Immature natural killer cell (primary cell): Measurements from ENCODE around the gene GRB10. TPM values are rescaled to one million over a fixed set of nuclear protein-coding genes. Genes with fewer than 3 reads are reported as not detected.
"Not testable (repeated sequence)": the region's sequence is repeated elsewhere in the genome, so short reads cannot be mapped to it uniquely, and the experiment has no call there.

Experiments used
- DNase-seq, 3 donors: peaks; one replicate each; pipeline ENCODE4 v3.0.0; 2022; ENCODE audit warnings: mixed read lengths in 1 of 3
- H3K27ac Mint-ChIP-seq, 6 donors: one replicate each; pipeline ENCODE4 v1.8.0; 2020; ENCODE audit warnings: mixed read lengths in 6 of 6, mild to moderate bottlenecking in 5 of 6, inconsistent platforms in 4 of 6, moderate library complexity in 3 of 6
- H3K27me3 Mint-ChIP-seq, 3 donors: one replicate each; pipeline ENCODE4 v1.8.0; 2020 to 2021; ENCODE audit warnings: low read depth in 3 of 3, mild to moderate bottlenecking in 3 of 3, mixed read lengths in 3 of 3, moderate library complexity in 3 of 3, inconsistent platforms in 1 of 3
- H3K36me3 Mint-ChIP-seq, 3 donors: one replicate each; pipeline ENCODE4 v1.8.0; 2020; ENCODE audit warnings: mixed read lengths in 3 of 3, inconsistent platforms in 2 of 3, mild to moderate bottlenecking in 2 of 3
- H3K4me1 Mint-ChIP-seq, 2 donors: one replicate each; pipeline ENCODE4 v1.8.0; 2020; ENCODE audit warnings: inconsistent platforms in 2 of 2, mild to moderate bottlenecking in 2 of 2, mixed read lengths in 2 of 2, moderate library complexity in 1 of 2
- H3K4me3 Mint-ChIP-seq, 5 donors: one replicate each; pipeline ENCODE4 v1.8.0; 2020; ENCODE audit warnings: mild to moderate bottlenecking in 5 of 5, mixed read lengths in 5 of 5, inconsistent platforms in 3 of 5, moderate library complexity in 3 of 5
- H3K9me3 Mint-ChIP-seq, 6 donors: one replicate each; pipeline ENCODE4 v1.8.0; 2020; ENCODE audit warnings: mild to moderate bottlenecking in 6 of 6, mixed read lengths in 6 of 6, inconsistent platforms in 4 of 6, moderate library complexity in 3 of 6
- polyA plus RNA-seq, 3 donors: library from polyadenylated mRNA; unstranded; fragments of 300-500 nt; fragmentation: Illumina TruSeq; gene quantifications; one replicate each; pipeline ENCODE4 v1.2.3, GENCODE V29; 2021

GRB10 gene
- polyA plus RNA-seq, 3 donors from 2014 or later, result not detected

DNA sequence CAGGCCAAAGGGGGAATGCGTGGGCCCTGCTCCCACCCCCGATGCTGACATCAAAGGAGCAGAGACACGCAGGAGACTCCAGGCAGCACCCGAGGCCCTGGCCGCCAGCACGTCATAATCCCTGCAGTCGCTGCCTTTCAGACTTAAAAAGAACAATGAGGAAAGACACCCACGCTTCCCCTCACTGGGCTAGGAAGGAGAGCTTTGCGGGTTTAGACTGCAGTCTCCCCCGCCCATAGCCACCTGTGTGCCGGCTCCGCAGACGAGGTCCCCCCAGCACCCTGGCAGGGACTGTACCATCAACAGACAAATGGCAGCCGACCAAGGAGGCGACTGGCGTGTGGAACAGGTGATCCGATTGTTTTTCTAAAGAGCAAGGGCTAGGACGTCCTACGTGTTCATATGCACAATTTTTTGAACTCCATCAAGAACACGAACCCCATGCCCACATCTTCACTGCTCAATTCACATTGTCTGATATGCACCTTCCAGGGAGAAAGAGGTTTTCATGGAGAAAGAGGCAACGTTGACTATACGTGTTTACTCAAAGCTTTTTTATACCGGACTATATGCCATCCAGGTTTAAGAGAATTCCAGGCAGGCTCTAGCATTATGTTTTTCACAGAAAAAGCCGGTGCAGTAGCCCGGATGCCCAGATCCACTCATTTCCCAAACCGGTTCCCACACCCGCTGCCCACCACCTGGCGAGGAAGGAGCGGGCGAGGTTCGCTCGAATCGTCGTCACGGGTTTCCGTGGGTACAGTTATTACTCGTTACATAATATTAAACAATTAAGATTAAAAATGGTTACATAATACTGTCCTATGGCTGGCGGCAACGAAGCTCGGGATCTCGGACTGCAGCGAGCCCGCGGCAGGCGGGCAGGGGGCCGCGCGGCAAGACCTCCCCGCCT, 1.1 kb downstream of the GRB10 start:
- no peak for DNase-seq
- H3K4me3 Mint-ChIP-seq, result no peak overlapping the region
- H3K27me3 Mint-ChIP-seq, result peaks cover 2 to 16% (median 3%) of the 10 kb centered on the region in 3 donors
- peaks cover 0 to 3% (median 0%) of the 10 kb centered on the region in 6 donors for H3K9me3 Mint-ChIP-seq
- no peaks in the 10 kb centered on the region for H3K36me3 Mint-ChIP-seq
- no peak overlapping the region for H3K27ac Mint-ChIP-seq
- H3K4me1 Mint-ChIP-seq, result peaks cover 0 to 1% of the 10 kb centered on the region in 2 donors

DNA sequence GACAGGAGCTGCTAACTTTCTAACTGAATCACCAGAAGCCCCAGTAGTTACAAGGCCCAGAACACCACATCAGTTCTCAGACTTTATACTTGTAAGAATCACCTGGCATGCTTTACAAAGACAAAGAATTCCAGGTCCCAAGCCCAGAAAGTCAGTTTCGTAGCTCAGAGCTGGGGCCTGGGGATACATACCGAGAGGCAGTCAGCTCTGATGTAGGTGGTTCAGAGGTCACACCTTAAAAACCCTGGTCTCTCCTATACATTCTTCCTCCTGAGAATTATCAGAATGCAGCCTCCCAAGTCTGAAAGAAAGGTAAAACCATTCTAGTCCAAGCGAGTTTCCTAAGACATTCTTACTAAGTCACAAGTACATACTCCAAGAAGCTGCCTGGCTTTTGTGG, 2.3 kb downstream of the GRB10 start:
- H3K27me3 Mint-ChIP-seq, result peaks cover 3 to 23% (median 7%) of the 10 kb centered on the region in 3 donors
- peaks cover 0 to 1% of the 10 kb centered on the region in 2 donors for H3K4me1 Mint-ChIP-seq
- no peaks in the 10 kb centered on the region for H3K36me3 Mint-ChIP-seq
- H3K4me3 Mint-ChIP-seq, result no peak overlapping the region
- peaks cover 0 to 3% (median 0%) of the 10 kb centered on the region in 6 donors for H3K9me3 Mint-ChIP-seq
- H3K27ac Mint-ChIP-seq, result no peak overlapping the region
- DNase-seq, result no peak

DNA sequence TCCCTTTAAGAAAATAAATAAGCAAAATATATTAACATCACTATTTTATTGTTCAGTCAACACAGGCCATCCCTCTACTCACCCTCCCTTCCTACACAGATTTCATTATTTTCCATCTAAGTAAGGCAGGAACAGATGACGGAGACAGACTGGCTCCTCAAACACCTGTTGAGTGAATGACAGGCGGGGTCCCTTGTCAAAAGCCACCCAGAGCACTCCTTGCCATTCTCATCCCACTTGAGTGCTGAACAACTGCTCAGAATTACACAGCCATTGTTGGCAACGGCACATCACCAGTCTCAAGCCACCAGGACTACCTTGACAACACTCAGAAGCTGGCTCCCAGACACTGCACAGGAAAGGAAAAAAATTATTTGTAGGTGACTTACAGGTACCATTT, 3.3 kb downstream of the GRB10 start:
- Mint-ChIP-seq H3K4me1 (peaks cover 0 to 1% of the 10 kb centered on the region in 2 donors), H3K27me3 (peaks cover 3 to 19% (median 11%) of the 10 kb centered on the region in 3 donors), H3K9me3 (peaks cover 0 to 3% (median 0%) of the 10 kb centered on the region in 6 donors), H3K36me3 (no peaks in the 10 kb centered on the region), H3K27ac (no peak overlapping the region), H3K4me3 (no peak overlapping the region)
- DNase-seq, result no peak

GRCh38 chr7:50778189-50778588, 4.5 kb downstream of the GRB10 start:
- Mint-ChIP-seq H3K4me1 (peaks cover 0 to 1% of the 10 kb centered on the region in 2 donors), H3K9me3 (peaks cover 0 to 3% (median 0%) of the 10 kb centered on the region in 6 donors), H3K27ac (no peak overlapping the region), H3K4me3 (no peak overlapping the region), H3K36me3 (no peaks in the 10 kb centered on the region), H3K27me3 (peaks cover 3 to 13% (median 9%) of the 10 kb centered on the region in 3 donors)
- no peak for DNase-seq

DNA sequence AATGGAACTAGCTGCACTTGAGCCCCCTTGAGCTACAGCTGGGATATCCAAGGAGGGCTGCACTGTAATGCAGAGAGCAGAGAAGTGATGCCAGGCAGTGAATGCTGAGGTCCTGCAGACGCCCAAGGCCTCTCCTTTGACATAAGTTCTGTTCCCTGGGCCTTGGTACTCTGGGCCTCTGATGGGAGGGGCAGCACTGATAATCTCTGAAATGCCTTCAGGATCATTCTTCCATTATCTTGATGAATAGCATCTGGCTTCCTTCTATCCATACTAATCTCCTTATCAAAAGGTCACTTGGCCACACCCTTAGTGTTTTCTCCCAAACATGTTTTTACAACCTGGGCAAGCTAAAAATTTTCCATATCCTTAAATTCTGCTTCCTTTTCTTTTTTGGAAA, 6.9 kb downstream of the GRB10 start:
- no peak overlapping the region for H3K27ac Mint-ChIP-seq
- H3K4me1 Mint-ChIP-seq, result no peaks in the 10 kb centered on the region
- no peak overlapping the region for H3K4me3 Mint-ChIP-seq
- no peak for DNase-seq
- H3K9me3 Mint-ChIP-seq, result peaks cover 0 to 3% (median 0%) of the 10 kb centered on the region in 6 donors
- H3K36me3 Mint-ChIP-seq, result no peaks in the 10 kb centered on the region
- peaks cover 1 to 11% (median 9%) of the 10 kb centered on the region in 3 donors for H3K27me3 Mint-ChIP-seq

DNA sequence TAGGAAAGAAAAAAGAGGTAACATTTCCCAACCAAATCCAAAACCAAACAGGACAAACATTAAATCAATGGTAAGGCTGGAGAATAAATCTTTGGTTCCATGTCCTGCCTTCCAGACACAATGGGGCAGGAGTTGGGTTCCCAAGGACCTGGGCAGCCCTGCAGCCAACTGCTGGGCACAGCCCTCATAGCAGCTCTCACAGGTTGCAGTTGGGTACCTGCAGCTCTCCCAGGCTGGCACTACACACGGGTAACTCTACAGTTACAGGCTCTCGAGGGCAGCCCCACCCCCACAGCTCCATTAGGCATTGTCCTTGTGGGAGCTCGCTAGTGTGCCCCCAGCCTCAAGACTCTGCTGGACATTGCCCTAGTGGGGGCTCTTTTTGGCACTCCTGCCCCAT, 7.5 kb downstream of the GRB10 start:
- no peaks in the 10 kb centered on the region for H3K36me3 Mint-ChIP-seq
- H3K27me3 Mint-ChIP-seq, result peaks cover 1 to 11% (median 9%) of the 10 kb centered on the region in 3 donors
- no peak for DNase-seq
- no peaks in the 10 kb centered on the region for H3K4me1 Mint-ChIP-seq
- H3K27ac Mint-ChIP-seq, result no peak overlapping the region
- peaks cover 0 to 3% (median 0%) of the 10 kb centered on the region in 6 donors for H3K9me3 Mint-ChIP-seq
- H3K4me3 Mint-ChIP-seq, result no peak overlapping the region

- Mint-ChIP-seq H3K9me3 (peaks cover 0 to 7% (median 0%) of the 10 kb centered on the region in 6 donors), H3K27ac (no peak overlapping the region), H3K4me1 (no peaks in the 10 kb centered on the region), H3K27me3 (peaks cover 1 to 11% (median 9%) of the 10 kb centered on the region in 3 donors), H3K4me3 (no peak overlapping the region), H3K36me3 (no peaks in the 10 kb centered on the region)
- DNase-seq, result no peak
Observed at GRCh38 chr7:50774319-50774718, 8.4 kb downstream of the GRB10 start.

- not testable (repeated sequence) for H3K27ac Mint-ChIP-seq, H3K9me3 Mint-ChIP-seq, DNase-seq, H3K4me1 Mint-ChIP-seq, H3K4me3 Mint-ChIP-seq, H3K36me3 Mint-ChIP-seq
- H3K27me3 Mint-ChIP-seq, result peaks cover 0 to 11% (median 9%) of the 10 kb centered on the region in 3 donors
Observed at GRCh38 chr7:50773071-50773470, 9.6 kb downstream of the GRB10 start.

GRCh38 chr7:50771120-50772002, 11.3 kb downstream of the GRB10 start:
- no peak for DNase-seq
- no peak overlapping the region for H3K4me3 Mint-ChIP-seq
- H3K27me3 Mint-ChIP-seq, result peaks cover 0 to 11% (median 6%) of the 10 kb centered on the region in 3 donors
- no peaks in the 10 kb centered on the region for H3K4me1 Mint-ChIP-seq
- peaks cover 0 to 4% (median 0%) of the 10 kb centered on the region in 6 donors for H3K9me3 Mint-ChIP-seq
- H3K27ac Mint-ChIP-seq, result no peak overlapping the region
- no peaks in the 10 kb centered on the region for H3K36me3 Mint-ChIP-seq

- H3K36me3 Mint-ChIP-seq, result no peaks in the 10 kb centered on the region
- H3K27ac Mint-ChIP-seq, result no peak overlapping the region
- H3K9me3 Mint-ChIP-seq, result peaks cover 0 to 6% (median 0%) of the 10 kb centered on the region in 6 donors
- H3K4me1 Mint-ChIP-seq, result no peaks in the 10 kb centered on the region
- H3K4me3 Mint-ChIP-seq, result no peak overlapping the region
- H3K27me3 Mint-ChIP-seq, result peaks cover 1 to 2% (median 2%) of the 10 kb centered on the region in 3 donors
- no peak for DNase-seq
Observed at GRCh38 chr7:50768485-50769474, 13.9 kb downstream of the GRB10 start.

DNA sequence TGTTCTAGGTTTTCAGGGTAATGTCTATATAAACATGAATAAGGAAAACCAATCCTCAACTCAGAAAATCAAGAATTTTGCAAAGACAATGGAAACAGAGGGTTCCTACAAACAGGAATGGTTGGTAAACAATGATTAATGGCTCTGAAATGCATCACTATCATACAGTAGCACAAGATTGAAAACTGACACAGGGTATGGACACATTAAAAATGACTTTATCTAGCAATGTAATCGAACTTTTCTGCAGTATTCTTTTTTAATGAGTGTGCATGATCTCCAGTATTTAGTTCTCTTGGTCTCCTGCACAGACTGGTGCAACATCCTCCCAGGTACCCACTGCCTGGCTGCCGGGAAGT, 15.9 kb downstream of the GRB10 start:
- Mint-ChIP-seq H3K9me3 (peaks cover 0 to 6% (median 0%) of the 10 kb centered on the region in 6 donors), H3K27ac (no peak overlapping the region), H3K27me3 (peaks cover 0 to 2% (median 2%) of the 10 kb centered on the region in 3 donors), H3K4me1 (peaks cover under 1 to 3% of the 10 kb centered on the region in 2 donors), H3K4me3 (no peak overlapping the region), H3K36me3 (no peaks in the 10 kb centered on the region)
- DNase-seq, result no peak

GRCh38 chr7:50766106-50766848, 16.4 kb downstream of the GRB10 start:
- H3K27ac Mint-ChIP-seq, result no peak overlapping the region
- H3K4me1 Mint-ChIP-seq, result peaks cover 2 to 9% of the 10 kb centered on the region in 2 donors
- DNase-seq, result no peak
- H3K9me3 Mint-ChIP-seq, result peaks cover 0 to 6% (median 0%) of the 10 kb centered on the region in 6 donors
- peaks cover 0 to 2% (median 2%) of the 10 kb centered on the region in 3 donors for H3K27me3 Mint-ChIP-seq
- no peak overlapping the region for H3K4me3 Mint-ChIP-seq
- H3K36me3 Mint-ChIP-seq, result no peaks in the 10 kb centered on the region
